AG04450 (cell line): Measurements from ENCODE around the gene ECE2. TPM values are rescaled to one million over a fixed set of nuclear protein-coding genes. Genes with fewer than 3 reads are reported as not detected.

ENCODE experiments used
- CTCF ChIA-PET: fragments of 300-600, 350-600 bp; formaldehyde crosslinking; extraction: SDS; loops from one replicate; lab custom pipeline; 2022; ENCODE audit warnings: antibody characterized with exemption, inconsistent platforms; lab: Charles Lee
- POLR2A ChIA-PET: fragments of 350-600 bp; formaldehyde crosslinking; extraction: SDS; loops from one replicate; lab custom pipeline; 2021; ENCODE audit warnings: antibody characterized with exemption, inconsistent platforms; lab: Yijun Ruan, JAX
- DNase-seq: peaks from one replicate; pipeline ENCODE4 v3.0.0-alpha.2; 2011; ENCODE audit warnings: low read depth, low spot score
- H3K27ac ChIP-seq: one replicate; pipeline ENCODE4 v1.5.1; 2012; ENCODE audit warnings: low read depth, low read length, control low read depth
- H3K27me3 ChIP-seq: one replicate; pipeline ENCODE4 v1.6.0; 2012; ENCODE audit warnings: low read length; ENCODE audit not compliant: control insufficient read depth, insufficient read depth
- H3K4me3 ChIP-seq: 2 replicates; pipeline ENCODE4 v1.5.1; 2011; ENCODE audit warnings: mild to moderate bottlenecking, low read depth, low read length, control low read depth
- H3K9me3 ChIP-seq: 2 replicates; pipeline ENCODE4 v1.5.1; 2012; ENCODE audit warnings: low read length; ENCODE audit not compliant: control insufficient read depth, insufficient read depth
- polyA plus RNA-seq: library from polyadenylated mRNA; depleted of rRNA; stranded (reverse); fragments of >200 nt; gene quantifications from 2 replicates; pipeline ENCODE4 v1.2.3, GENCODE V29; 2011
- TF ChIP-seq, protein P1 (sequence below): IDR thresholded peaks from 2 replicates; pipeline ENCODE4 v1.5.1; 2011; ENCODE audit warnings: low read depth, low read length, control low read depth, inconsistent platforms

The ECE2 gene
- polyA plus RNA-seq, 1 experiment, result not detected

DNA sequence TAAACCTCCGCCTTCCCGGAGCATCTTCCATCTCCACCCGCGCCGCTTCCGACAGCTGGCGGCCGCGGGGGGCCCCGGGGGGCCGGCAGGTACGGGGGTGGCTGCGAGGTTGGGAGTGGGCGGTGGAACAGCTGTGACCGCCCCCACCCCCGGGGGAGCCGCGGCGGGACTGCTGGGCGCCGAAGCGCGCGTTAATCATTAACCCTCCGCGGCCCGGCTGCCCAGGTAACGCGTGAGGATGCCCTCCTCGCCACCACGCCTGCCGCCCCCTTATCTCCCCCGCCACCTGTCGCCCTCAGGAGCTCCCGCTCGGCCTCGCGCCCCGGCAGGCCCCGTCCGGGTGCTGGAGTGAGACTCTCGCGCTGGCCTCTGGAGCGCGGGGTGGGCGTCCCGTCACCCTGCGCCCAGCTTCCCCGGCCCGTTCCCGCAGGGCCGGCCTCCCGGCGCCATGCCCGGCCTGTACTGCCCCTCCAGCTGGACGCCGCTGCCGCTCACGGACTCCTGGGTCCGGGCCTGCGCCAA, 45.7 kb upstream of the ECE2 start:
- CTCF ChIA-PET, result no interaction called here
- Histone ChIP-seq H3K27ac (no peak overlapping the region), H3K27me3 (peaks cover 50% of the 10 kb centered on the region), H3K4me3 (no peak overlapping the region), H3K9me3 (no peaks in the 10 kb centered on the region; the same call in 1 of the 2 replicates)
- DNase-seq, result no peak
- POLR2A ChIA-PET, result no interaction called here
- TF ChIP-seq, protein P1, sequence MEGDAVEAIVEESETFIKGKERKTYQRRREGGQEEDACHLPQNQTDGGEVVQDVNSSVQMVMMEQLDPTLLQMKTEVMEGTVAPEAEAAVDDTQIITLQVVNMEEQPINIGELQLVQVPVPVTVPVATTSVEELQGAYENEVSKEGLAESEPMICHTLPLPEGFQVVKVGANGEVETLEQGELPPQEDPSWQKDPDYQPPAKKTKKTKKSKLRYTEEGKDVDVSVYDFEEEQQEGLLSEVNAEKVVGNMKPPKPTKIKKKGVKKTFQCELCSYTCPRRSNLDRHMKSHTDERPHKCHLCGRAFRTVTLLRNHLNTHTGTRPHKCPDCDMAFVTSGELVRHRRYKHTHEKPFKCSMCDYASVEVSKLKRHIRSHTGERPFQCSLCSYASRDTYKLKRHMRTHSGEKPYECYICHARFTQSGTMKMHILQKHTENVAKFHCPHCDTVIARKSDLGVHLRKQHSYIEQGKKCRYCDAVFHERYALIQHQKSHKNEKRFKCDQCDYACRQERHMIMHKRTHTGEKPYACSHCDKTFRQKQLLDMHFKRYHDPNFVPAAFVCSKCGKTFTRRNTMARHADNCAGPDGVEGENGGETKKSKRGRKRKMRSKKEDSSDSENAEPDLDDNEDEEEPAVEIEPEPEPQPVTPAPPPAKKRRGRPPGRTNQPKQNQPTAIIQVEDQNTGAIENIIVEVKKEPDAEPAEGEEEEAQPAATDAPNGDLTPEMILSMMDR, result no peak

- Histone ChIP-seq H3K27ac (no peak overlapping the region), H3K4me3 (no peak overlapping the region), H3K27me3 (peaks cover 52% of the 10 kb centered on the region), H3K9me3 (no peaks in the 10 kb centered on the region; the same call in 1 of the 2 replicates)
- POLR2A ChIA-PET, result no interaction called here
- DNase-seq, result no peak
- CTCF ChIA-PET, result interaction anchor here (1.8 kb wide), 1 partner anchor 19 kb away, joined by 4 read pairs; the partner anchor contains the start of gene EEF1AKMT4
- TF ChIP-seq, protein P1, result no peak
Observed at GRCh38 chr3:184230603-184231528, 45.0 kb upstream of the ECE2 start.

GRCh38 chr3:184231671-184232070, 44.2 kb upstream of the ECE2 start:
- POLR2A ChIA-PET, result no interaction called here
- Histone ChIP-seq H3K27me3 (peaks cover 55% of the 10 kb centered on the region), H3K4me3 (no peak overlapping the region), H3K27ac (no peak overlapping the region), H3K9me3 (no peaks in the 10 kb centered on the region; the same call in 1 of the 2 replicates)
- TF ChIP-seq, protein P1, result no peak
- no peak for DNase-seq
- CTCF ChIA-PET, result interaction anchor here (1.8 kb wide), 1 partner anchor 18 kb away, joined by 4 read pairs; the partner anchor contains the start of gene EEF1AKMT4

- Histone ChIP-seq H3K27me3 (peaks cover 50% of the 10 kb centered on the region), H3K4me3 (no peak overlapping the region), H3K9me3 (no peaks in the 10 kb centered on the region; the same call in 1 of the 2 replicates), H3K27ac (no peak overlapping the region)
- TF ChIP-seq, protein P1, result no peak
- ChIA-PET CTCF (no interaction called here), POLR2A (interaction anchor here (0.6 kb wide), 1 partner anchor 15 kb away, joined by 3 read pairs; no protein-coding TSS in a partner anchor)
- no peak for DNase-seq
Observed at GRCh38 chr3:184233127-184233843, 42.5 kb upstream of the ECE2 start.
